Glutamatergic neuron (in vitro differentiated cells): ENCODE data around the gene NME5. TPM values are rescaled to one million over a fixed set of nuclear protein-coding genes. Genes with fewer than 3 reads are reported as not detected.

Source experiments
- DNase-seq: peaks from one replicate; pipeline ENCODE4 v3.0.0; 2022
- H3K27ac Mint-ChIP-seq: one replicate; pipeline ENCODE4 v1.8.0; 2020; ENCODE audit warnings: mild to moderate bottlenecking, mixed read lengths, inconsistent platforms; ENCODE audit not compliant: unreplicated experiment
- H3K27me3 Mint-ChIP-seq: one replicate; pipeline ENCODE4 v1.8.0; 2020; ENCODE audit warnings: mild to moderate bottlenecking, moderate library complexity, mixed read lengths, inconsistent platforms; ENCODE audit not compliant: unreplicated experiment
- H3K36me3 Mint-ChIP-seq: one replicate; pipeline ENCODE4 v1.8.0; 2020; ENCODE audit warnings: mild to moderate bottlenecking, mixed read lengths, inconsistent platforms; ENCODE audit not compliant: unreplicated experiment
- H3K4me1 Mint-ChIP-seq: one replicate; pipeline ENCODE4 v1.8.0; 2020; ENCODE audit warnings: mild to moderate bottlenecking, low read depth, mixed read lengths, inconsistent platforms; ENCODE audit not compliant: unreplicated experiment
- H3K4me3 Mint-ChIP-seq: one replicate; pipeline ENCODE4 v1.8.0; 2020; ENCODE audit warnings: mild to moderate bottlenecking, mixed read lengths, inconsistent platforms; ENCODE audit not compliant: unreplicated experiment
- H3K9me3 Mint-ChIP-seq: one replicate; pipeline ENCODE4 v1.8.0; 2020; ENCODE audit warnings: mild to moderate bottlenecking, moderate library complexity, mixed read lengths, inconsistent platforms; ENCODE audit not compliant: unreplicated experiment
- total RNA-seq: library from RNA; stranded (reverse); fragmentation: NEBNext Ultra II Directional; extraction: Animal tissue kit (Norgen Biotek cat#: 25700); gene quantifications from one replicate; pipeline ENCODE4 v1.2.1, GENCODE V29; 2021; ENCODE audit not compliant: unreplicated experiment
- TF ChIP-seq, protein P1 (sequence below): fragments of 200-600 bp; sonication (generic); IDR thresholded peaks from one replicate; pipeline ENCODE4 v1.5.0; 2021; ENCODE audit not compliant: partially characterized antibody, unreplicated experiment

Gene NME5
- total RNA-seq, 1 donor from 2014 or later, result 0.71 TPM

DNA sequence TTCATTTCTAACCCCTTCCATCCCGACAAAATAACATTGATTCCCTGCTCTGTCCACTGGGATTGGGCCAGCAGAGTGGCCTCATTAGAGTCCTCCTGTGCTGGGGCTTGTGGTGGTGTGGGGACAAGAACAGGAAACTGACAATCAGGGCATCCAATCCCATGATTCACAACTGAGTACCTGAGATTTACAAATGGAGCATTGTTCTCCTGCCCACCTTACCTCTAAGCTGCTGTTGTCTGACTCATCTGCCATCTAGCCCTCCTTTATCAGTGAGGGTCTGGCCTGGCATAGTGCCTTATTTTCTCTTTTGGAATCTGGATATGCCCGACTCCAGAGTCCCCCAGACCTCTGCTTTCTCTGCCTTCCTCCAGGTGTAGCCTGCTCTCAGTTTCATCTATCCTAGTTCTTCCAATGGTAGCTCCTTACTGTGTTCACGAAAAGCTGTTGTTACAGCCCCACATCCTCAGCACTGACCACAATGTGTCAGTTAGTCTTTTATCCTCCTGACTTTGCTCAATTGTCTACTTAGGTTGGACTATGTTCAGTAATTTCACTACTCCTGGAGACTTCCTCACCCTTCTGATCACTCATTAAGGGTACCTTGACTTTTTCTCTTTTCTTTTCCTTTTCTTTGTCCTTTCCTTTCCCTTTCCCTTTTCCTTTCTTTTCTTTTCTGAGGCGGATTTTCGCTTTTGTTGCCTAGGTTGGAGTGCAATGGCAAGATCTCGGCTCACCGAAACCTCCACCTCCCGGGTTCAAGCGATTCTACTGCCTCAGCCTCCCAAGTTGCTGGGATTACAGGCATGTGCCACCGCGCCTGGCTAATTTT lies 42.0 kb downstream of the NME5 start:
- no peaks in the 10 kb centered on the region for H3K4me1 Mint-ChIP-seq
- peaks cover 17% of the 10 kb centered on the region for H3K36me3 Mint-ChIP-seq
- peaks cover 15% of the 10 kb centered on the region for H3K27me3 Mint-ChIP-seq

DNA sequence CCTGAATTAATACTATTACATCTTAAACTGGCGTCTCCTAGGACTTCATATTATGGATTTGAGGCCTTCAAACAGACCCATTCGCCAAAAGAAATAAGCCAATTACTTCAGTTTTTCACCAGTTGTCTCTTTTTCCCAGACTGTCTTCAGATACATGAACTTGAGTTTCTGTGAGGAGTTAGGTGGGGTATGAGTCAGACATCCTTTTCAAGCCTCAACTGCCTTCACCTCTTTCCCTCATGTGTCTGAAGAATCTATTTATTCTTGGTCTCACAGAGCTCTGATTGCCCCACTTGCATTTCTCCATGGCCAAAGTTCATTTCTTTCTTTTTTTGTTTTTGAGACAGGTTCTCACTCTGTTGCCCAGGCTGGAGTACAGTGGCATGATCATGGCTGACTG lies 42.9 kb downstream of the NME5 start:
- Mint-ChIP-seq H3K9me3 (peaks cover 1% of the 10 kb centered on the region), H3K4me1 (no peaks in the 10 kb centered on the region), H3K4me3 (no peak overlapping the region), H3K27ac (no peak overlapping the region), H3K36me3 (peaks cover 17% of the 10 kb centered on the region), H3K27me3 (peaks cover 15% of the 10 kb centered on the region)
- TF ChIP-seq, protein P1, sequence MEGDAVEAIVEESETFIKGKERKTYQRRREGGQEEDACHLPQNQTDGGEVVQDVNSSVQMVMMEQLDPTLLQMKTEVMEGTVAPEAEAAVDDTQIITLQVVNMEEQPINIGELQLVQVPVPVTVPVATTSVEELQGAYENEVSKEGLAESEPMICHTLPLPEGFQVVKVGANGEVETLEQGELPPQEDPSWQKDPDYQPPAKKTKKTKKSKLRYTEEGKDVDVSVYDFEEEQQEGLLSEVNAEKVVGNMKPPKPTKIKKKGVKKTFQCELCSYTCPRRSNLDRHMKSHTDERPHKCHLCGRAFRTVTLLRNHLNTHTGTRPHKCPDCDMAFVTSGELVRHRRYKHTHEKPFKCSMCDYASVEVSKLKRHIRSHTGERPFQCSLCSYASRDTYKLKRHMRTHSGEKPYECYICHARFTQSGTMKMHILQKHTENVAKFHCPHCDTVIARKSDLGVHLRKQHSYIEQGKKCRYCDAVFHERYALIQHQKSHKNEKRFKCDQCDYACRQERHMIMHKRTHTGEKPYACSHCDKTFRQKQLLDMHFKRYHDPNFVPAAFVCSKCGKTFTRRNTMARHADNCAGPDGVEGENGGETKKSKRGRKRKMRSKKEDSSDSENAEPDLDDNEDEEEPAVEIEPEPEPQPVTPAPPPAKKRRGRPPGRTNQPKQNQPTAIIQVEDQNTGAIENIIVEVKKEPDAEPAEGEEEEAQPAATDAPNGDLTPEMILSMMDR, result no peak
- DNase-seq, result no peak

More for the DNA sequence above, 42.0 kb downstream of the NME5 start:
- TF ChIP-seq, protein P1, result no peak
- Mint-ChIP-seq H3K4me3 (peak overlapping the region; percentile 31), H3K27ac (no peak overlapping the region), H3K9me3 (peaks cover 1% of the 10 kb centered on the region)
- no peak for DNase-seq

DNA sequence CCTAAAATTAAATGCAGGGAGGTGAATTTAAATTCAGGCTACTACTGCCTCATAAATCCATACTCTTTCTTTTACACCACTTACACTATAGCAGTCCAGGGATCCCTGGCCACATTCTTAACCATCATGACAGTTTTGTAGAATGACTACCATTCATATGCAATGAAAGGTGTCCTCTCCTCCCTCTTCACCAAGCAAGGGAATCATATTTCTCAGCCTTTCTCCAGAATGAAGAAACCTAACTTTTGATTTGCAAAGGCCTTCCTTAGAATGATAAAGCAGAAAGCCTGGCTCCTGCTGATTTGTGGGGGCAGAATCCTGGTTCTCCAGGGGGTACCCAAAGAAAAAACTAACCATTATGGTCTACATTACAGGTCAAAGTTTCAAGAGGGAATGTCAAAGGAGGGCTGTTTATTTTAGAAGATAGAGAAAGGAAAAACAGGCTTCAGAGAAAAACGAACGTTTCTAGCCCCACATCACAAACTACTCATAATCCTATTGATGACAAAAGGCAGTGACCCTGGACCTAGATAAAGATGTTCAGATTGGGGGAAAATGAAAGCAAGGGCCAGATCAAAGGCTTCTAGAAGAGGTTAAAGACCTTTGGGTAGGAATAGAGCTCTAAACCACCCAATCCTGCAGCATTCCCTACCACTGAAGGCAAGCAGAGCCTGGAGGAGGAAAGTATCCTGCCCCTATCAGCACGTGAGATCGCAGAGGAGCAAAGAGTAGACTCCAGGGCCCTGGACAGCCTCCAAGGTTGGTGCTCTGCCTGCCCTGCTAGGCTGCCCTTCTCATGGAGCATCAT lies 43.9 kb downstream of the NME5 start:
- no peak overlapping the region for H3K27ac Mint-ChIP-seq
- TF ChIP-seq, protein P1, result no peak
- no peaks in the 10 kb centered on the region for H3K4me1 Mint-ChIP-seq
- peaks cover 17% of the 10 kb centered on the region for H3K36me3 Mint-ChIP-seq
- H3K4me3 Mint-ChIP-seq, result no peak overlapping the region
- H3K9me3 Mint-ChIP-seq, result peaks cover 2% of the 10 kb centered on the region
- no peak for DNase-seq
- peaks cover 20% of the 10 kb centered on the region for H3K27me3 Mint-ChIP-seq

DNA sequence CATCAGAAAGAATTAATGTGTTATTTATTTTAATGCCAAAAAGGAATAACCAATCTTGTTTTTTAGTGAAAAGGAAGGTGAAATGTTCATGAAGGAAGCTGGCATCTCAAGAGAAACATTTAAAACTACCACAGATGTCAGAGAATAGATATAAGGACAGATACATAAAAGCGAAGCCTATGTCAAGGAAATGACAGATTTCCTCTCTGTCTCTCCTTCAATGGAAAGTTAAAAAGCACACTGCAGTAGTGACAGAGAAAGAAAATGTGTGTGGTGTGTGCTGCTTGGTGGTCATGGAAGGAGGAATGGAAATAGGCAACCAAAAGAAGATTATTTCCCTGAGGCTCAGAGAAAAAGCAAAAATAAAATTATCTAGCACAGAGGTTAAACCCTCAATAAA lies 46.2 kb downstream of the NME5 start:
- DNase-seq, result no peak
- Mint-ChIP-seq H3K27ac (no peak overlapping the region), H3K4me1 (no peaks in the 10 kb centered on the region), H3K9me3 (peaks cover 2% of the 10 kb centered on the region), H3K36me3 (peaks cover 9% of the 10 kb centered on the region), H3K4me3 (no peak overlapping the region), H3K27me3 (peaks cover 17% of the 10 kb centered on the region)
- TF ChIP-seq, protein P1, result no peak
